GM12892 (cell line): ENCODE measurements around the gene NACA2.
"Not testable (repeated sequence)": the region's sequence is repeated elsewhere in the genome, so short reads cannot be mapped to it uniquely, and the experiment has no call there.

Experiments used
- DNase-seq: peaks from one replicate; pipeline ENCODE4 v3.0.0; 2011; ENCODE audit not compliant: insufficient read length
- FAIRE-seq: peaks from 2 replicates; lab custom pipeline; 2011; peaks lifted over from hg19 to GRCh38; lab: Jason Lieb, UNC
- POLR2A ChIP-seq: IDR thresholded peaks from 2 replicates; pipeline ENCODE4 v1.6.1; 2011; ENCODE audit warnings: low read depth, low read length, control low read depth
- POLR2AphosphoS5 ChIP-seq: IDR thresholded peaks from 2 replicates; pipeline ENCODE4 v1.6.1; 2011; ENCODE audit warnings: low read depth, low read length, control low read depth
- TAF1 ChIP-seq: IDR thresholded peaks from 2 replicates; pipeline ENCODE4 v1.6.1; 2011; ENCODE audit warnings: low read depth, mild to moderate bottlenecking, control low read depth, low read length, borderline replicate concordance

NACA2 gene

GRCh38 chr17:61597607-61598006 is 6.6 kb upstream of the NACA2 start:
- FAIRE-seq (peak; percentile 30), DNase-seq (no peak)
- TF ChIP-seq POLR2A = no peak
- no peak for TF ChIP-seq POLR2AphosphoS5
- no peak for TF ChIP-seq TAF1

GRCh38 chr17:61595418-61596186 is 4.6 kb upstream of the NACA2 start:
- TF ChIP-seq POLR2AphosphoS5 = no peak
- no peak for TF ChIP-seq POLR2A
- TF ChIP-seq TAF1 = no peak
- FAIRE-seq (no peak), DNase-seq (no peak)

- DNase-seq = no peak
- no peak for FAIRE-seq
- TF ChIP-seq POLR2AphosphoS5 = no peak
- TF ChIP-seq TAF1 = no peak
- TF ChIP-seq POLR2A = no peak
These were observed 3.3 kb upstream of the NACA2 start for GRCh38 chr17:61594294-61594825.

- FAIRE-seq = no peak
- TF ChIP-seq TAF1 (no peak), POLR2A (no peak), POLR2AphosphoS5 (no peak)
- no peak for DNase-seq
These were observed 2.4 kb upstream of the NACA2 start for GRCh38 chr17:61593426-61593825.

GRCh38 chr17:61591930-61592329 is 911 bp upstream of the NACA2 start:
- no peak for FAIRE-seq
- TF ChIP-seq POLR2A (no peak), POLR2AphosphoS5 (no peak), TAF1 (no peak)
- DNase-seq = no peak

GRCh38 chr17:61589990-61590389 is 1.0 kb downstream of the NACA2 start:
- FAIRE-seq = no peak
- no peak for TF ChIP-seq POLR2A
- TF ChIP-seq TAF1 = no peak
- TF ChIP-seq POLR2AphosphoS5 = no peak
- DNase-seq = no peak

GRCh38 chr17:61587807-61588660 is 3.0 kb downstream of the NACA2 start:
- FAIRE-seq = no peak
- DNase-seq = no peak
- TF ChIP-seq POLR2A (no peak), POLR2AphosphoS5 (no peak), TAF1 (no peak)

GRCh38 chr17:61587242-61587641 is 3.8 kb downstream of the NACA2 start:
- FAIRE-seq = no peak
- no peak for DNase-seq
- TF ChIP-seq POLR2AphosphoS5 (no peak), POLR2A (no peak), TAF1 (no peak)

- not testable (repeated sequence) for FAIRE-seq
These were observed 4.4 kb downstream of the NACA2 start for GRCh38 chr17:61586622-61587021.

GRCh38 chr17:61586031-61586566 is 4.9 kb downstream of the NACA2 start:
- TF ChIP-seq POLR2A (no peak), POLR2AphosphoS5 (no peak), TAF1 (no peak)
- no peak for DNase-seq
- FAIRE-seq = no peak

More at GRCh38 chr17:61586622-61587021, 4.4 kb downstream of the NACA2 start:
- DNase-seq = not testable (repeated sequence)

GRCh38 chr17:61584866-61585265 is 6.2 kb downstream of the NACA2 start:
- no peak for FAIRE-seq
- TF ChIP-seq POLR2AphosphoS5 = no peak
- no peak for TF ChIP-seq POLR2A
- TF ChIP-seq TAF1 = no peak
- no peak for DNase-seq

GRCh38 chr17:61584266-61584665 is 6.8 kb downstream of the NACA2 start:
- no peak for DNase-seq
- FAIRE-seq = no peak
- TF ChIP-seq TAF1 (no peak), POLR2A (no peak), POLR2AphosphoS5 (no peak)
